ENCODE measurements around the gene PPP1R1C.

- TF ChIP-seq CTCF (IDR thresholded peaks at IDR 0.05): no peak
- no peak for TF ChIP-seq POLR2A (IDR thresholded peaks at IDR 0.05)
Observed at GRCh38 chr2:182148344-182148743, 162.7 kb downstream of the PPP1R1C start.
